GM19238 (cell line): ENCODE measurements around the gene ACVR1C.

Source experiments
- DNase-seq: peaks from one replicate; pipeline ENCODE4 v3.0.0; 2011; ENCODE audit warnings: low spot score; ENCODE audit not compliant: insufficient read length

The ACVR1C gene

DNA sequence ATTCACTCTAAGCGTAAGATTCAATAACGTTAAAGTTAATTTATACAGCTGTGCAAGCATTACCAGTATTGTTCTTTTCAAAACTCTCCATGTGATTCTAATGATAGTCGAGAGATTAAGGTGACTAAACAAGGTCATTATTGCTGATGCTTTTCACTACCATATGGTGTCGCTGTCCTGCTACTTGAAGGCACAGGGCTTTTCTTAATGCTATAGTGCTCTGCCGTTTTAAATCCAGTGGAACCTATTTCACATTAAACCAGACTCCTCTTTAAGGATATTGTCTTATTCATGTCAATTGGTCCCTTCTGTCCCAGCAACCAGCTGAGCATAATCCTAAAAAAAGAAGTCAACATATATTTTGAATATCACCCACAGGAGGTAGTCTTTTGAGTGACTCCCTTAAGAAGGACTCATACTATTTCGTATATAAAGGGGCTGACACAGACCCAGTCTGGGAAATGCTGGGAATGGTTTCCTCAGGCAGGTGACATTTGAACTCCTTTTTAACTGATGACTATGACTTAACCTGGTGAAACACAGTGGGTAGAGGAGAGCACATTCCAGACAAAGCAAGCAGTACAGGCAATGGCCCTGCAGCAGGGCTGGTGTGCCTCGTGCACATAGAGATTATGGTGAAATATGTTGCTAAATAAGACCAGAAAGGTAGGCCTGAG lies 130.9 kb downstream of the ACVR1C start:
- DNase-seq, result peak; percentile 10

DNA sequence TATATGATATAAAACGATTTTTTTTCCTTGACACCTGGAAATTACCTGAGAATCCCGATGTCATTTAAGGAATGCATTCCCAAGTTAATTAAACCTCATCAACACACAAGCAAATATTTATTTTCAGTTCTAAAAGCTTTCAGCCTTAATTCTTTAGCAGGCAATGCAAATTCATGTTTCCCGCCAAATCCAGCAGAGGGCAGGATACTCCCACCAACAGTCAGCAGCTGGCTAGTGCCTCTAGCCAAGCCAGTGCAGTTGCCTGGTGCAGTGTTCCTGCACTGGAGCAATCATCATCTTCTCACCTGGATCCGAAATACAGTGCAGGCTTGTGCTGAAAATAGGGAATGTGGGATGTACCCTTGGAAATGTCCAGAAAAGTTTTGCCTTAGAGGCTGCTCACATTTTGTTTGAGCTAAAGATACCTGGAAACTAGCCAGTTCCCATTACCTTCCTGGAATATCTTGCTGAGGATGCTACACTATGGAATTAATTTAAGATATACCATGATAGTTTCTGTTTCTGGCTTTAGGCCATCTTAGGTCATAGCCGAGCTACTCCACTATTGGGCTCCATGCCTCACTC lies 136.4 kb downstream of the ACVR1C start:
- DNase-seq, result peak; percentile 40

DNA sequence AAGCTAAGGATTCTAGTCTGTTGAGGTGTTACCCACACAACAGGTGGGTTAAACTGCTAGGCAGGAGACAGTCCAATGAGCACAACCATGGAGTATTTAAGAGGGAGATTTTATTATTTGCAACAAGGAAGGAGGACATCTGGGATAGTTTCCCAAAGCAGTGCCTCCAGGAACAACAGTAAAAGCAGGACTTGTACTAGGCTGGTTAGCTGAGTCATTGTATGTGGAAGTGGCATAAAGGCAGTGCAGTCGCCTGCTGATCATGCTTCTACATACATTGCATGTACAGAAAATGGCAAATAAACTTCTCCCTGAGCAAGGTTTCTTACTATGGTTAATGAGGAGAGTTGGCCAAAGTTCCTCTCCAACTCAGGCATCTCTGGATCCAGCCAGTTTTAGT lies 138.7 kb downstream of the ACVR1C start:
- DNase-seq, result no peak

DNA sequence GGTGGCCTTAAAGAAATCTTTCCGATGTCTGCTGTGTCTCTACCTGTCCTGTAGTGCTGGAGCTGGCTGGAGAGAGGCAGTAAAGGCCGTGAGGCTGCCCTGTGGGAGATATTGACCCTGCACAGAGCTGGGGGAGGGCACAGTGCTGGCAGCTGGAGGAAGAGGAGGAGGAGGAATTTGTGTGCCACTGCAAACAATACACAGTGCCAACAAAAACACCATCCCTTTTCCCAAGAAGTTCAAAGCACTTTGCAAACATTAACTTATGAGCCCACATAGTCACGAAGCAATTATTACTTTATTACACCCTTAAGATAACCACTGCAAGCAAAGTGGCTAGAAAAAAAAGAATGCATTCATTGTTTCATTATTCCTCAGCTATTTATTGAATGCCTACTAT lies 139.8 kb downstream of the ACVR1C start:
- DNase-seq, result no peak

DNA sequence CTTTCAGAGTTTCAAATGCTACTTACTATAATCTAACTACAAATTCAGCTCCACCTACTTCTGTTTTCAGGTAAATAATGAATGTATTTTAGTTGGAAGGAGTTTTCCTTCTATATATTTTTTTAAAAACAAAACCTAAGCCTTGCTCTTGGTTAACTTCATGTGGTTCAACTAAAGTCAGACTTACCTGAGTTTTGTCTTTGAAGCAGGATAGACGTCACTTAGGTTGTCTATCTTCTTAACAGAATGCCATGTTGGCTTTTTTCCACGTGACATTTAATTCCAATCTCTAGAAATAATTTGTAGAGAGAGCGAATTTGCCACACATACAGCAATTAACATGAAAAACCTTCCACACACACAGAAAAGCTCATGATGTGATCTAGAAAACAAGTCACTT lies 140.9 kb downstream of the ACVR1C start:
- no peak for DNase-seq

DNA sequence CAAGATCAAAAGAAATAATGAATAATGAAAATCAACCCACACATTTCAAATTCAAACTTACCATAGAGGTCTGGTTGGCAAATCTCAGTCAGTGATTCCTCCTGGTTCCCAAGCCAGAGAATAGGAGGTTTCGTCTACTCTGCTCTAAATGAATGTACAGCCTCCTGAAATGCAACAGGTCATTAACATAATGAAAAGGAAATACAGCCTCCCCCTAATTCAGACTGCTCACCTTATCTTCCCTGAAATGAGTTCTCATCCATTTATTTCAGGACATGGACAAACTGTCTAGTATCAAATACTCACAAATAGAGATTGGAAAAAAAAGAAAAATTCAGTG lies 141.4 kb downstream of the ACVR1C start:
- no peak for DNase-seq

DNA sequence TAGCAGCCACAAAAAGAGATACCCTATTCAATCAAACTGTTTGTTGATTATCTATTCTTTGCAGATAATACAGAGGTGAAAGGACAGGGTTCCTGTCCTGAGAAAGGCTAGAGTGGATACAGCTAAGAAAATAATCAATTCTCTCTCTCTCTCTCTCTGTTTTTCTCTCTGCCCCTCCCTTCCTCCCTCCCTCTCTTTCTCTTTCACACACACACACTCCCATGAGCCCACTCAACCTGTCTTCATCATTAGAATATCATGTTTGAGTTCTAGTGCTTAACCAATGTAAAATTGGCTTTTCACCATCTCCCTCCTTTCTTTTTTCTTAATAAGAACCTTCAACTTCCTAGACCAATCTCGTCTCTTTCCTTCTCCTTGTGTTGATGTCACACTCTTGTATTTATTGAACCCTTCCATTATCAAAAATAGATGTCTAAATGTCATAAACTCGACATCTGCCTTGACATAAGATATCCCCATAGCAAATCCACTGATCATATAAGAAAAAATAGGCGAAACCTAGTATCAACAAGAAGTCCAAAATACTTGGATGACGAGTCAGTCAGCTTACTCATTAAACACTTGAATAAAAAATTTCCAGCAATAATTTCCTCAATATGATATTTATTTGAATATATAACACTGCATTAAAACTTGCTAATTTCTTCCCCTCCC lies 141.9 kb downstream of the ACVR1C start:
- DNase-seq, result no peak

DNA sequence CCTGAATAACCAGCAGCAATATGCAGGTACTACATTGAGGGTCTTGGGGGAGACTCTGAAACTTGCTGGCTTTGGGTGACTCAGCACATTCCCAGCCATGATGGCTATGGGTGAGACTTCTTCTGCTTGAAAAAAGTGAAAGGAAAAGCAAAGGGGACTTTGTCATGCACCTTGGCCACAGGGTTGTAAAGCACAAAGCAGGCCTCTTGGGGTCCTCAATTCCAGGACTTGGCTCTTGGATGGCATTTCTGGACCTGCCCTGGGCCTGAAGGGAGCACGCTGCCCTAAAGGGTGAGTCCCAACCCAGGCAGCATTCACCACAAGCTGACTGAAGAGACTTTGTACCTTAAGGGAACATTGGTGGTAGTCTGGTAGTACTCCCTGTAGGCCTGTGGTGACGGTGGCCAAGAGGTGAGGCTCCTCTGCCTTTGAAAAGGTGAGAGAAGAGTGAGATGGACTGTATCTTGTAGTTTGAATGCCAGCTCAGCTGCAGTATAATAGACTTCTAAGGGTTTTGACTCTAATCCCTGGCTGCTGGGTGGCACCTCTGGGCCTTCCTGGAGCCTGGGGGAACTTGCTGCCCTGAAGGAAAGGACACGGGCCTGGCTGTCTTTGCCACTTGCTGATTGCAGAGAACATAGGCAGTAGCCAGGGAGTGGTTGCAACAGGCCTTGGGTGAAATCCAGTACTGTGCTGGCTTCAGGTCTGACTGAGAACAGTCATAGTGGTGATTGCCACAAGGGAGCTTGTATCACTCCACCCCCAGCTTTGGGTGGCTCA lies 148.3 kb downstream of the ACVR1C start:
- no peak for DNase-seq

DNA sequence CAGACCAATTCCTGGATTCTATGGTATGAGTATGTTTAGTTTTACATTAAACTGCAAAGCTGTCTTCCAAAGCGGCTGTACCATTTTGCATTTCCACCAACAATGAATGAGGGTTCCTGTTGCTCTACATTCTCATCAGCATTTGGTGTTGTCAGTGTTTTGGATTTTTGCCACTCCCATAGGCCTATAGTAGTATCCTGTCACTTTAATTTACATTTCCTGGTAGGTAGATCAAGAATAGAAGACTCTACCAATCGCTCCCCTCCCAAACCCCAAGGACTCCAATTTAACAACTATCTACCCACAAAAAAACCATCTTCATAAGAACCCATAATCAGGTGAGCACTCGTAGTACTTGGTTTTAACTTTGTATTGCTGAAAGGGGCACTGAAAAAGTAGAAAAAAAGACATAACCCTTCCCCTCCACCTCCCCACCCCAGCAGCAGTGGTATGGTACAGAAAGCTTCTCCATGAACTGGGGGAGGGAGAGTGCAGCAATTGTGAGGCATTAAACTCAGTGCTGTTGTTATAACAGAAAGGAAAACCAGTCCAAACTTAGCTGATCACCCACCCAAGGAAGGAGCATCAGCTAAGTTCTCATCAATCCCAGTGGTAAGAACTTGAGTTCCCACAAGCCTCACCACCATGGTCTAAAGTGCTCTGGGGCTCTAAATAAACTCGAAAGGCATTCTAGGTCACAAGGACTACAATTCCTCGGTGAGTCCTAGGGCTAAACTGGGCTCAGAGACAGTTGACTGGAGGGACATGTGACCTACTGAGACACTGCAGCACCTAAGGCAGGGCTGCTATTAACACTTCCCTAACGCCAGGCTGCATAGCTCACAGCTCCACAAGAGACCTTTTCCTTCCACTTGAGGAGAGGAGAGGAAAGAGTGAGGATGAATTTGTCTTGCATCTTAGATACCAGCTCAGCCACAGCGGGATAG lies 149.3 kb downstream of the ACVR1C start:
- DNase-seq, result no peak

DNA sequence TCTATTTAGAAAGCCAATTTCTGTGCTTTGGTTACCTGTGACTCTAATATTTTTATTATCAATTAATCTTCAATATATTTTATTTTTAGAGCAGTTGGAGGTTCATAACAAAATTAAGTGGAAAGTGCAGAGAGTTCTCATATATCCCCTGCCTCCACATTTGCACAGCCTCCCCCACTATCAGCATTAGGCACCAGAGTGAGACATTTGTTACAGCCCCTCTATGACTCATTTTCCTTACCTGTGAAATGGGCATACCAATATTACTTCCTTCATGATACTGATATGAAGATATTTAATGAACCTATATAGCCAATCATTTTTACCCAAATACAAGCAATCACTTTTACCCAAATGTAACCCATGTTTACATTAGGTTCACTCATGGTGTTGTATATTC lies 150.7 kb downstream of the ACVR1C start:
- DNase-seq, result no peak

DNA sequence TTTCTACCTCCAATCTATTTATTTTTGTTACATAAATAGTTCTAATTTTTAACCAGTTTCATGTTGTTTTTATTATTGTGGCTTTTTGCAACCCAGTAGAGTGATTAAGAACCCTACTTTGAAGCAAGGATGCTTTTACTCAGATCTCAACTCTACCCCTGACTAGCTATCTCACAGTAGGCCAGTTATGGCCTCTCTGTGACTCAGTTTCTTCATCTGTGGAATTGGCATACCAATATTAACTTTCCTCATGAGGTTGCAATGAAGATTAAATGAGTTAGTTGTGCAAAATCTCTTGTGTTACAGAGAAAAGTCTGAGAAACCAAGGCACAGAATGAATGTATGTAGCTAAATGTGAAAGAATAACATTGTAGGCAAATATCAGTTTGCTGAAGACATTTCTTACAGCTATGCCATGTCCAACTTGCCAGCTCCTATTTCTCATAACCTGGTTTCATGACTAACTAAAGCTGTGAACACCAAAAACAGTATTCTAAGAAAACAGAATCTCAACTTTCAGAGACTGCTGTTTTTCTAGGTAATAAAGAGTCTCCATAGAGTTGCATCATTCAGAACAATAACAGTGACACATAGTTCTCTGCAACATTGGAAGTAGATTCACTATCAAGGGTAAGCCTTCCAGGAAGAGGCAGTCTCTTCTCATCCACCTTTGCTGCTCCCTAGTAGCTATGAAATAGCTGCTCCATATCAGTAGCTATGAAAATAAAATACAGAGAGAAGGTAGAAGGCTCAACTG lies 151.5 kb downstream of the ACVR1C start:
- DNase-seq, result no peak
